NCI-H2227 treated with DMSO at 0.1 percent for 48 hours (cell line): ENCODE results near the gene SLC30A10.
"Not testable (repeated sequence)": the region's sequence is repeated elsewhere in the genome, so short reads cannot be mapped to it uniquely, and the experiment has no call there.

Experiments used
- DNase-seq: peaks from one replicate; lab custom pipeline; 2025; lab: John Stamatoyannopoulos, UW

The SLC30A10 gene

GRCh38 chr1:219891846-219892245 is 36.5 kb downstream of the SLC30A10 start:
- DNase-seq, result not testable (repeated sequence)

DNA sequence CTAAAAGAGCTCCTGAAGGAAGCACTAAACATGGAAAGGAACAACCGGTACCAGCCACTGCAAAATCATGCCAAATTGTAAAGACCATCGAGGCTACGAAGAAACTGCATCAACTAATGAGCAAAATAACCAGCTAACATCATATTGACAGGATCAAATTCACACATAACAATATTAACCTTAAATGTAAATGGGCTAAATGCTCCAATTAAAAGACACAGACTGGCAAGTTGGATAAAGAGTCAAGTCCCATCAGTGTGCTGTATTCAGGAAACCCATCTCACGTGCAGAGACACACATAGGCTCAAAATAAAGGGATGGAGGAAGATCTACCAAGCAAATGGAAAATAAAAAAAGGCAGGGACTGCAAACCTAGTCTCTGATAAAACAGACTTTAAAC is 39.7 kb downstream of the SLC30A10 start:
- DNase-seq, result not testable (repeated sequence)

- DNase-seq, result no peak
These were observed 42.7 kb downstream of the SLC30A10 start for GRCh38 chr1:219885680-219886079.

DNA sequence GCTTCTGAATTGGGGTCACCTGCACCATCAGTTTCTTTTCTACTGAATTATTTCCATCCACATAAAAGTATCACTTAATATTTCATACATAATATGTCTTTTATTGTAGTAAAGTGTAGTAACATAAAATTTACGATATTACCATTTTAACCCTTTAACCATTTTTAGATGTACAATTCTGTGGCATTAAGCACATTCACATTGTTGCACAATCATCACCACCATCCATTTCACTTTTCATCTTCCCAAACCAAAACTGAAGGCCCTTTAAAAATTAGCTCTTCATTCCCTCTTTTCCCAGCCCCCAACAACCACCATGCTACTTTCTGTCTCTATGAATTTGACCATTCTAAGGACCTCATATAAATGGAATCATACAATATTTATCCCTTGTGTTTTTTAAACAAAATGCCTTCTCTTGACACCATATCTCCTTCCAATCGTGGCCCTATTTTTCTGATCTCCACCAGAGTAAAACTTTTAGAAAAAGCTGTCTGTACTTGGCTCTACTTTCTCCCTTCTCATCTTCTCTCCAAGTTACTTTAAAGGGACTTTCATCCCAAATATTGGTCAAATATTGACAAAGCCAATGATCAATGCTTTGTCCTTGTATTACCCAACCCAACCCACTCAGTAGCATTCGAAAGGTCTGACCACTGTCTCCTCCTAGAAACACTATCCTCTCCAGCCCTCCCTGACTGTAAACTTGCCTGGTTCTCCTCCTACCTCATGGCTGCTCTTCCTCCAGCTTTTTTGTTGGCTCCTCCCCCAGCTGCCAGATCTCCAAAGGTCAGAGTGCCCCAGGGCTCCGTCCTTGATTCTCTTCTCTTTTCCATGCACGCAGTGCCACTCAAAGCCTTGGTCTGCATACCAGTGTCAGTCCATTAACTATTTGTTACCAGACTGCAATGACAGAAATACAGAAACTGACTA is 44.7 kb downstream of the SLC30A10 start:
- no peak for DNase-seq

DNA sequence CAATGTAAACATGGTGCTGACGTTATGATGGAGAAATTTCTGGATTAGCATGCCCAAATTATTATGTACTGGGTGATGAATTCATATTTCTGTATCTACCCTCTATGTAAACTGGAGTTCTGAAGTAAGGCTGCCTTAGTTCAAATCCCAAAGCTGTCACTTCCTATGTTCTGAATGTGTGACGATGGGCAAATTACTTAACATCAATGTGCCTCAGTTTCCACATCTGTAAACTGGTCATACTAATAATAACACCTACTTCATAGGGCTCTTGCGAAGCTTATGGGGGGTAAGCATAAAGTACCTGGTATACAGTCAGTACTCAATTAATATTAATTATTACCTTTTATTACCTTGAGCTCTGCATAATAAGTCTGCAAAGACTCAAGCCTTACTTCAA is 45.6 kb downstream of the SLC30A10 start:
- DNase-seq, result no peak

- no peak for DNase-seq
These were observed 46.3 kb downstream of the SLC30A10 start for GRCh38 chr1:219882096-219882495.

DNA sequence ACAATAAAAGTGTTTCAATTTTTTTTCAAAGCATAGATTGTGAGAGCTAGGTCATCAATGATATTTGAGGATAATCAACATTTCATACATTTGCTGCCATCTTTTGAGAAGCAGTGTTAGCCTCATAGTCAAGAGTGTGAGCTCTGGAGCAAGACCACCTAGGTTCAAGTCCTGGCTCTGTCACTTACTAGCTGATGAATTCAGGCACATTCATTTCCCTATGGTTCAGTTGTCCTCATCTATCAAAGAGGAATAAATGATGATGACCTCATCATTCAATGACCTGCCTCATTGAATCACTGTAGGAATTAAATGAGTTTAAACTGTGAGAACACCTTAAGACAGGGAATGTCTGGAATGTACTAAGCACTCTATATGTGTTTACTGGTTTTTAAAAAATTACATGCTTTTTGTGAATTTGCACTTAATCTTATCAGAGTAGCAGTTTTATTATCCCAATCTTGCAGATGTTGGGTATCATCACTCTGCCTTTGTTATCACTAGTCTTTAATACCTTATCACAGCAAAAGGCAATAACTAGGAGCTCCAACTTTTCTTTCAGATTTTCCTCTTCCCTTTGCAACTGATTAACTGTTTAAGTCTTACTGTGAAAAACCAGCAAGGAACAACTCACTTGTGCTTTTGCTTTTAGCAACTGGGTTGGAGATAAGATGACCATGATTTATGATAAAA is 47.4 kb downstream of the SLC30A10 start:
- DNase-seq, result no peak

DNA sequence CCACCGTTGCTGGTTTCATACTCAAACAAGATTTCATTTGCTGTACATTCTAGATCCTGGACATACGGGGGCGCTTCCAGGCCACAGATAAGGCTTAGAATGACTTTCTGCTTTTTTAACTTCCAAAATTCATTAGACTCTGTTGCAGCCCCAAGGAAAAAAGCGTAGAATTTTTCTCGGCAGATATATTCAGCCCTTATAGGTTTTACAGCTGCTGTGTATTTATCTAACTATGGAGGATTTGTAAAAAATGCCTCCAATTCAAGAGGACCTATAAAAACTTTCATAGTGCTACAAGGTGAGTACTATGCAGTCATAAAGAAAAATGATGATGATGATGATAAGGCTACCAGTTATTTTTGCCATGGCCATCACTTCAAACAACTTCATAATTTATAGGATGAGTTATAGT is 51.6 kb downstream of the SLC30A10 start:
- no peak for DNase-seq

DNA sequence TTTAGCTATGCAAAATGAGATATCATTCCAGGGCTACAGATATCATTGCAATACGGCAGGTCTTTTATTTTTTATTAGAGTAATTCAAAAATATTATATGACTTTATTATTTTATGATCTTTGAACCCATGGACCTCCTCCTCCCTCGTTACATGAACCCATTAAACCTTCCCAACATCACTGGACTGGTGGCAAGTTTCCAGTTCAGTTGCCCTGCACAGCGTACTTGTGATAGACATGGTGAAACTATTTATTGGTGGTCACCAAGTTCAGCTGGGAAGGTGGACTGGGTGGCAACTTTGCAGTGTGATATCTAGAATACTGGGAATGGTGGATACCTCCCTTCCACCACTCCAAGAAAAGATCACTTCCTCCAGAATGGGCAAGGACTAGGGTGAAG is 52.5 kb downstream of the SLC30A10 start:
- DNase-seq, result no peak

GRCh38 chr1:219872538-219872937 is 55.8 kb downstream of the SLC30A10 start:
- DNase-seq, result not testable (repeated sequence)

- no peak for DNase-seq
These were observed 56.8 kb downstream of the SLC30A10 start for GRCh38 chr1:219871427-219872057.

- not testable (repeated sequence) for DNase-seq
These were observed 59.7 kb downstream of the SLC30A10 start for GRCh38 chr1:219868615-219869014.
